Stimulated activated CD4-positive, alpha-beta T cell treated with anti-CD3 and anti-CD28 coated beads, TNF-alpha, amount 100 ng/mL, for 1 hour (primary cell): ENCODE measurements around the gene PDE6A.
A peak's percentile ranks its signal among the peaks of the same experiment; 100 is the strongest.

Experiments used
- DNase-seq, 3 donors: peaks; one replicate each; pipeline ENCODE4 v3.0.0-alpha.2; 2020; ENCODE audit warnings: low read depth in 3 of 3, low spot score in 1 of 3

PDE6A gene

DNA sequence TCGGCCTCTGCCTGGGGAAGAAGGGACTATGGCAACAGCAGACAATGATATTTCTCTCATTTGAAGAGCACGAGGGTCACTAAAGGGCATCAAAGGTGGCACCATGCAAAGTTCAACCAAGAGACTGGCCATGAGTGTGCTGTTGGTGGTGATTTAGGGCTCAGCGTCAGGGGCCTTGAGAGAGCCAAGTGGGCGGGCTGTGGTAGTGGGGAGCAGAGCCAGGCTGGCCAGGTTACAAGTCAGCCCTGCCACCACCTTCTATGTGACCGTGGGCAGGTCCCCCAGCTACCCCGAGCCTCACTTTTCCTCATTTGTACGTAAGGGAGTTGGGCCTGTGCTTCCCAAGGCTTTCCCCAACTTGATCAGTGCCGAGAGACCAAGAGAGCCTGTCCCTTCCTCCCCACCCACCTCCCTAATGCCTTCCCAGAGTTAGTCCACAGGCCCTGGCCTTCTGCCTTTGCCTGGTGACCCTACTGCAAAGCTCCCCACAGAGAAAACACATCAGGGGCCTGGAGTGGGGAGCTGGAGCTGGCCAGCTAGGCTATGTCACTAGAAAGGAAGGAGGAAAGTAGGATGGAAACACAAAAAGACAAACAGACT is 104.3 kb downstream of the PDE6A start:
- no peak for DNase-seq

DNA sequence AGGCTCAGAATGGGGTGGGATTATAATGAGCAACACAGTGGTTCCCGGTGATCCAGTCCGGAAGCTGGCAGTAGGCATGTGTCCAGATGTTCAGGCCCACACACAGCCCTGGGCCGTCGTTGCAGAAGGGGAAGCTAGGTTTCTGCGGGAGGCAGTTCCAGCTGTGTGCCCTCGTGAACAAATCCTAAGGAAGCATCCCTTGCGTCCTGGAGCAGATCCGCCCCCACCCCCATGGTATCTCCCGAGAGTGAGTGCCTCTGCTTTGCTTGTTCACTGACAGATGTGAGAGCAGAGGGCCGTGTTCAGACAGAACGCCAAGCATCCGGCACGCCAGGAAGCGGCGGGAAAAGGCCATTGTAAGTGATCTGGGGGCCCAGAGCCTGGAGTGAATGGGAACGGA is 104.8 kb downstream of the PDE6A start:
- no peak for DNase-seq

DNA sequence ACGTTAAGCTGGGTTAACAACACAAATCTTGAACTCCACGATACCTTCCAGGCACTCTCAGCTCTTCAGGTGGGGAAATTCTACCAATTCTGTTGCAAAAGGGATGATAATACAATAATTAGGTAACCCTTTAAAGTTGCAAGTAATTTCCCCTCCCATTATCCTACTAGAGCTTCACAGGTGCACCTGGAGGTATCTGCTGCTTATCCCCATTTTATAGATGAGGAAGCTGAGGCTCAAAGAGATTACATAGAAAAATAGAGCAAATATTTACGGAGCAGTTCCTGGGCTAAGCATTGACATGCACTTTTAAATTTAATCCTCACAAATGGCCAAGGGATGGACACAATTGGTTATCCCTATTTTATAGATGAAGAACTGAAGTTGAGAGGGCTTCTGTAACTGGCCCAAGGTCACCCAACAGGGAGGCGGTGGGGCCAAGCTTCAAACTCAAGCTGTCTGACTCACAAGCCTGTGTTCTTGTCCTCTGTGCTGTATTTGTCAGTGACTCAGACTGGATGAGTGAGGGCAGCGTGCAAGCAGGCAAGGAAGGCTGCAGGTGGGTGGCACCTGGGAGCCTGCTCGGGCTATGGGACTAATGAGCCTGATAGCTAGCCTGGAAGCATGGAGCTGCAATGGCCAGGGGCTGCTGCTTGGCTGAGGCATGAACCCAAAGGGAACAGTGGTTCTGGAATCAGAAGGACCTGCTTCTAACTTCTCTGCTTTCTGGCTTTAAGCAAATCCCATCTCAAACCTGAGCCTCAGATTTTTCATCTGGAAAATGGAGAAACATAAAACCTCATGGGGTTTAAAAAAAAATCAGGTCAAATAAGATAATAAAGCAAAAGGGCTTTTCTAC is 105.5 kb downstream of the PDE6A start:
- no peak for DNase-seq

DNA sequence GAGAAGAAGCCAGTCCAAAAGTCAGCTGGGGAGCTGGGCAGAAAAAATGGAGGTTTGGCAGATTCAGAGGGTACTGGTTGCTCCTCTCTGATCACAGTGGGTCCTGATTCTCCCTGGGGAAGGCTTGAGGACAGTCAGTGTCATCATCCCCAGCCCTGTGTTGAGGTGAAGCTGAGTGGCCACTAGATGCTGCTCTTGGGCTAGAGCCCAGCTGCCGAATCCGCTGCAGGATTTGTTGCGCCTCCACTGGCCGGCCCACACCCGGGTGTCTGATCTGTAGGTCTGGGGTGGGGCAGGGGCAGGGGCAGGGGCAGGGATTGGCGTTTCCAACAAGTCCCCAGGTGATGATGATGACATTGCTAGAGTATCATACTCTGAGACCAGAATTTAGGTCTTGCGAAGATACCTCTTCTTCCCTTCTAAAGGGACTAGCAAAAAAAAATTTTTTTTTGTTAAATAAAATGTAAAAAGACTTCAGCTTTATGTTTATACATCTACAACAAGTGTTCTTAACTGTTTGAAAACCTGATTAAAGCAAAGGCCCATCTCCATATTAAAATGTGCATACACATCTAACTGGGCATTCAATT is 106.8 kb downstream of the PDE6A start:
- no peak for DNase-seq

DNA sequence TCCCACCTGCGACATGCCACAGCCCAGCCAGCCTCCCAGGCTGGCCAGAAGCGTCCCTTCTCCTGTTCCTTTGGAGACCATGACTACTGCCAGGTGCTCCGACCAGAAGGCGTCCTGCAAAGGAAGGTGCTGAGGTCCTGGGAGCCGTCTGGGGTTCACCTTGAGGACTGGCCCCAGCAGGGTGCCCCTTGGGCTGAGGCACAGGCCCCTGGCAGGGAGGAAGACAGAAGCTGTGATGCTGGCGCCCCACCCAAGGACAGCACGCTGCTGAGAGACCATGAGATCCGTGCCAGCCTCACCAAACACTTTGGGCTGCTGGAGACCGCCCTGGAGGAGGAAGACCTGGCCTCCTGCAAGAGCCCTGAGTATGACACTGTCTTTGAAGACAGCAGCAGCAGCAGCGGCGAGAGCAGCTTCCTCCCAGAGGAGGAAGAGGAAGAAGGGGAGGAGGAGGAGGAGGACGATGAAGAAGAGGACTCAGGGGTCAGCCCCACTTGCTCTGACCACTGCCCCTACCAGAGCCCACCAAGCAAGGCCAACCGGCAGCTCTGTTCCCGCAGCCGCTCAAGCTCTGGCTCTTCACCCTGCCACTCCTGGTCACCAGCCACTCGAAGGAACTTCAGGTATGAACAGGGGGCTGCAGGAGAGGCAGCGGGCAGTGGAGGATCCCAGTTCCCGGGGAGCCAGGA is 108.0 kb downstream of the PDE6A start:
- DNase-seq: no peak

DNA sequence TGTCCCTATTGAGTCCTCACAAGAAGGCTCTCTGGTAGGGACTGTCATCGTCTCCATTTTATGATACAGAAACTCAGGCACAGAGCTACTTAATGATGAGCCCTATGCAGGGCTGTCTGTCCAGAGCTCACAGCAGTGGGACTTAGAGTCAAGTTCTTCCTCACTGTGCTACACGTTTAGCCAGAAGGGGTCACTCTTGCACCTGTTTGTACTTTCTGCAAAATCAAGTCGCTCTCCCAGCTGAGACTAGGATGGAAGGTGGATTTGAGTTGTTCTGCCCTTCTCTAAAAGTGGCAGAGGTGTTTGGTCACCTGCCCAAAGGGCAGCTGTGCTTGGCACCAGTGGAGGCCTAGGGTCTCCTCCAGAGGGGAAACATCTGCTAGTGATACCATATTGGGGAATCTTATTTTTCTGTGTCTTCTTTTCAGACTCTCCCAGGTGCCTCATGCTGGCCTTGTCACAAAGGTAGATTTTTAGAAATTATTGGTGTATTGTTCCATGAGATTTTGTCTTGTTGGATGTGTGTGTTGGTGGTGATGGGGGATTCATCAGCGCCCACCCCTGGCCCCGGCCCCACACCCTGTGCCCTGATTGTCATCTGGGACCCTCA is 110.2 kb downstream of the PDE6A start:
- DNase-seq: peak in 2 of 3 donors; percentile 7 to 15

DNA sequence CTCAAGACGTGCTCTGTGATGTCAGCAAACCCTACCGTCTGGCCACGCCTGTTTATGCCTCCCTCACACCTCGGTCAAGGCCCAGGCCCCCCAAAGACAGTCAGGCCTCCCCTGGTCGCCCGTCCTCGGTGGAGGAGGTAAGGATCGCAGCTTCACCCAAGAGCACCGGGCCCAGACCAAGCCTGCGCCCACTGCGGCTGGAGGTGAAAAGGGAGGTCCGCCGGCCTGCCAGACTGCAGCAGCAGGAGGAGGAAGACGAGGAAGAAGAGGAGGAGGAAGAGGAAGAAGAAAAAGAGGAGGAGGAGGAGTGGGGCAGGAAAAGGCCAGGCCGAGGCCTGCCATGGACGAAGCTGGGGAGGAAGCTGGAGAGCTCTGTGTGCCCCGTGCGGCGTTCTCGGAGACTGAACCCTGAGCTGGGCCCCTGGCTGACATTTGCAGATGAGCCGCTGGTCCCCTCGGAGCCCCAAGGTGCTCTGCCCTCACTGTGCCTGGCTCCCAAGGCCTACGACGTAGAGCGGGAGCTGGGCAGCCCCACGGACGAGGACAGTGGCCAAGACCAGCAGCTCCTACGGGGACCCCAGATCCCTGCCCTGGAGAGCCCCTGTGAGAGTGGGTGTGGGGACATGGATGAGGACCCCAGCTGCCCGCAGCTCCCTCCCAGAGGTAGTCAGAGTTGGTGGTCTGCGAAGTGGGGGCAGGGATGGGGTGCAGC is 111.3 kb downstream of the PDE6A start:
- no peak for DNase-seq

DNA sequence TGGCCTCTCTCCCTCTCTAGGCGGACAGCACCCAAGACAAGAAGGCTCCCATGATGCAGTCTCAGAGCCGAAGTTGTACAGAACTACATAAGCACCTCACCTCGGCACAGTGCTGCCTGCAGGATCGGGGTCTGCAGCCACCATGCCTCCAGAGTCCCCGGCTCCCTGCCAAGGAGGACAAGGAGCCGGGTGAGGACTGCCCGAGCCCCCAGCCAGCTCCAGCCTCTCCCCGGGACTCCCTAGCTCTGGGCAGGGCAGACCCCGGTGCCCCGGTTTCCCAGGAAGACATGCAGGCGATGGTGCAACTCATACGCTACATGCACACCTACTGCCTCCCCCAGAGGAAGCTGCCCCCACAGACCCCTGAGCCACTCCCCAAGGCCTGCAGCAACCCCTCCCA is 112.0 kb downstream of the PDE6A start:
- DNase-seq: no peak

DNA sequence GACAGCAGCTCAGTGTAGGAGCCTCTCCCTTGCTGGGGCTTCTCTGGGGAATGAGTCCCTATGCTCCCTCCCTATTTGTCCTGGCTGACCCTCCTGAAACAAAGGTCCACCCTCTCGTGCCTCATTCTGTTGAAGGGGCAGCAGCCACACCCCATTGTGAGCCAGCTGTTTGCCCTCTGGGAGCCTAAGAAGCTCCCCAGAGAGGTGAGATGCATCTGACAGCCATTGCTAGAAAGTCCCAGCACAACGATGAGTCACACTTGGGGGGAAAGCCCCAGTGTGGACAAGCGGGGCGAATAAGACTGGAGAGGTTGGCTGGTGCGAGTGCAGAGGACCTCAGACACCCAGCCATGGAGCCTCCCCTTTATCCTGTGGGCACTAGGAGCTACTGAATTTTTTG is 113.1 kb downstream of the PDE6A start:
- peak in 1 of 3 donors; percentile 20 for DNase-seq

DNA sequence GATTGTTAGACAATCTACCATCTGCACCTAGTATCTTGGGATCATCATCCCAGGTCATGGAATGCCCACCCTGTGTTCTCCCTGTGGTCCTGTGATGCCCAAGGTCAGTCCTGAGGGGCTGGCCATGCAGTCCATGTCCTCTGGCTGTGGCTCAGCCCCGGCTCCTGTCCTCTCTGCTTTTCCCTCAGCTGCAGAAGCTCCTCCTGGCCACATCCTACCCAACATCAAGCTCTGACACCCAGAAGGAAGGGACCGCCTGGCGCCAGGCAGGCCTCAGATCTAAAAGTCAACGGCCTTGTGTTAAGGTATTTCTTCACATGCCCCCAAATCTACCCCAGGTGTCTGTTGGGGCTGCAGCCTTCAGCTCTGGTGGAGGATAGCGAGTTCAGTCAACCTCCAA is 114.0 kb downstream of the PDE6A start:
- no peak for DNase-seq

DNA sequence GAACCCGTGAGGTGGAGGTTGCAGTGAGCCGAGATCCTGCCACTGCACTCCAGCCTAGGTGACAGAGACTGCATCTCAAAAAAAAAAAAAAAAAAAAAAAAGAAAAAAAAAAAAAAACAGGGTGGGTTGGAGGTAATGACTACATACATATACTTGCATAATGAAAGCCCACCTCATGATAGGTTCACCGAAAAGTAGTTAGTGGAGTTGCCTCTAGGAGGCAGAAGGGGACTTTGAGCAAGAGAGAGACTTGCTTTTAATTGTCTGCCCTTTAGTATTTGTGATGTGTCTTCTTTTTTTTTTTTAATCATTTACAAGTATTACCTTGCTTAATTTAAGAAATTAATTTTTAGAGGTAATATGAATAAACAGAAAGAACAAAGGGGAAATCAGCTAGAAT is 114.6 kb downstream of the PDE6A start:
- DNase-seq: no peak

DNA sequence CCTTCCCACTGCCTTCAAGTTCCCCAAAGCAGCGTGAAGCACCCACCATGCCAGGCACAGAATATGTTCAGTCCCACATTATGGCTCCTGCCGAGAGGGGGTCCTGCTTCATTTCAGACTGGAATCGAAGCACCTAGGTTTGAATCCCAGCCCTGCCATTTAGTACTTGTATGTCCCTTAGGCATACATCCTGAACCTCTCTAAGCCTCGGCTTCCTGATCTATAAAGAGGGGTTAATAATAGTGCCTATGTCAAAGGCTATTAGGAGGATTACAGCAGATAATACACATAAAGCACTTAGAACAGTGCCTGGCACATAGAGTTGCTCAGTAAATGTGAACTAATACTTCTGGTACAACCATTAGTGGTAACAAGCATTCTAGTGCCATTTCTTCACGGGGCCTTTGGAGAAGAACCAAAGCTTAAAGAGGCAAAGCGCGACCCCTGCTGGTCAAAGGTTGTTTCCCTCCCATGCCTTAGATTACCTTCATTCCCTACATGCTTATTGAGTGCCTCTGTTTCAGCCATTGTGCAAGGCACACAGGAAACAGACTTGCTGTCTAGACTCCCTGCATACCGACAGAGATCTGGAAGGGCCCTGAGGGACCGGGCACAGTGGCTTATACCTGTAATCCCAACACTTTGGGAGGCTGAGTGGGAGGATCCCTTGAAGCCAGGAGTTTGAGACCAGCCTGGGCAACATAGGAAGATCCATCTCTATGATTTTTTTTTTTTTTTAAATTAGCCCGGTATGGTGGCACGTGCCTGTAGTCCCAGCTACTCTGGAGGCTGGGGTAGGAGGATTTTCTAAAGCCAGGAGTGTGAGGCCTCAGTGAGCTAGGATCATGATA is 116.2 kb downstream of the PDE6A start:
- DNase-seq: peak; percentile 54 to 80 (median 61)

DNA sequence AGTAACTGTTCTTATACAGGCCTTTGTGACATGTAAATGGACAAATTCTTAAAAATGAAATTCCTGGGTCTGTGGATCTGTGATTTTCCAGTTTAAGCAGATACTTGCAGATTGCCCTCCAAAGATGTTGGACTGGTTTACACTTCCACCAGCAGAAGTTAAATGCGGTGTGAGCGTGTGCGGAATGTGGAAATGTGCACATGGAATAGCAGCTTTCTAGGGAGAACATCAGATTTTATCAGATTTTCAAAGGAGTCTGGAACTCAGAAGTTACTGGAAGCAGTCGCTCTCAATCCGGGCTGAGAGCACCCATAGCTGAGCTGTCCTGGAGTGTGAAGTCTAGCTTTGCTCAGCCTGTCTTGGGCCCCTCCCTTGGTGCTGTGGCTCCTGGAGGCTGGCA is 117.0 kb downstream of the PDE6A start:
- no peak for DNase-seq

DNA sequence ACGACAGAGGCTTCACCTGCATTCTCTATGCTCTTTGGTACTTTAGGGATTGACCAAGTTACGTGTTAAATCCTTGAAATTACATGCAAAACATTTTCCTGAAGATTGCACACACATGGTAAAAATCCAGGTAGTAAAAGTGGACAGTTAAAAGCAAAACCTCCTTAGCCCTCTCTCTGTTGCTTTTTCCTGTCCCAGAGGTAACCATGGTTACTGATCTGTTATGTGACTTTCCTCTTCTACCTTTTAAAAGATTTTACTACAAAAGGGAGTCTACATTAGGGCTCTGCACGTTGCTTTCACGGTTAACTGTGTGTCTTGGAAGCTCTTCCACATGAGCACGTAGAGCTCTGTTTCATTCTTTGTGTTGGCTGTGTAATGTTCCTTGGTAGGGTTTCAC is 117.5 kb downstream of the PDE6A start:
- no peak for DNase-seq

DNA sequence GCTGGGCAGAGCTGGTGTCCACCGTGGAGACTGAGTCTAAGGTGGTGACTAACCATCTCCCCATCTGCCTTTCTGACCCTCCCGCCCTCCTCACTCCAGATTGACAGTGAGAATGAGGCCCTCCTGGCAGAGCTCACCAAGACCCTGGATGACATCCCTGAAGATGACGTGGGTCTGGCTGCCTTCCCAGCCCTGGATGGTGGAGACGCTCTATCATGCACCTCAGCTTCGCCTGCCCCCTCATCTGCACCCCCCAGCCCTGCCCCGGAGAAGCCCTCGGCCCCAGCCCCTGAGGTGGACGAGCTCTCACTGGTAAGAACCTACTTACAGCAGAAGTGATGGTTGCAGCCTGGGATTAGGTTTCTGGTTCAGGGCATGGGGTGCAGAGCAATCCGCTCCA is 118.0 kb downstream of the PDE6A start:
- no peak for DNase-seq

DNA sequence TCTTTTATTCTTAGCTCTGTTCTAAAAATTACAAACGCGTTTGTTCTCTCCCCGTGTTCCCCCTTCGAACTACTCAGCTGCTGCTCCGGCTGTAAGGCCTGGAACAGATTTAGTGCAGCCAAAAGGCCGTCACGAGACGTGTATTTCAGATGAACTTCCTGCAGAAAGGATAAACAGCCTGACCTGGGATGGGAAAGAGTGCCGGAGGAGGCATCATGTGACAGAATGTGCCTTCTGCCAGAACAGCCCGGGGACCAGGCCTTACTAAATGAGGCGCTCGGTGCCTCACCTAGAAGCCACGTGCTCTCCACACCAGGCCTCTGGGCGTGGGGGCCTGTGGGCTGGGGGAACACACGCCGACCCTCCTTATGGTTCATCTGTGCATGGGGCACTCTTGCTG is 119.7 kb downstream of the PDE6A start:
- no peak for DNase-seq

DNA sequence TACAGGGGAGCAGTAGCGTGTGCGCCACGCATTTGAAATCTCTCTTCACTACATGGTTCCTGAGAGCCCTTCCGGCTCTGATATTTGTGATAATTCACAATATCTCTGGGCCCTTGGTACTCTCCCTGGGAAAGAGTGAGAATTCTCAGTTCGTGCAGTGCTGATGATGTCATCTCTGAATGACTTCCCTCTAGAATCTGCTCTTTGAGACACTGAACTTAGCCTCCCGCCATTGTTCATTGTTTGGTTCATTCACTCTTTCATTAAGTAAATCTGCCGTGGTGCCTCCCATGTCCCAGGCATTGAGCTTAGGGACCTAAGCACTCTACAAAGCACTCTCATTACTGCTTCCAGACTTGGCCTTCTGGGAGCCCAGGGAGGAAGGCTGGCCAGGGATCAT is 120.5 kb downstream of the PDE6A start:
- DNase-seq: no peak

DNA sequence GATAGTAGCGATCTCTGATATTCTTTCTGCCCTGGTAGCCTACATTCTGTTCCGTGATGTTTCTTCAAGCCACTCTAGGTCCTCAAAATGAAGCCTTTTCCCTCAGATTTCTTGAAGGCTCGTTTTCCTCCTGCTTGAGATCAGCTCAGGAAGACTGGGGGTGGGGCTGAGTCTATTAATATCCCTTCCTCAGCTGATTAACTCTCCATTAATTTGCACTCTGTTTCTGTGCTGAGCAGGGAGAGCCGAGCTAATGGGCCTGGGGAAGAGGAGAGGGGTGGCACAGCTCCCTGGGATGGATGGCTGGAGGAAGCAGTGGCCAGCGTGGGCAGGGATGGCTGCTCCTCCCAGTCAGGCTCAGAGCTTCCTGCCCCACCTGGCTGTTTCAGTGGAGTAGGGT is 121.2 kb downstream of the PDE6A start:
- no peak for DNase-seq

DNA sequence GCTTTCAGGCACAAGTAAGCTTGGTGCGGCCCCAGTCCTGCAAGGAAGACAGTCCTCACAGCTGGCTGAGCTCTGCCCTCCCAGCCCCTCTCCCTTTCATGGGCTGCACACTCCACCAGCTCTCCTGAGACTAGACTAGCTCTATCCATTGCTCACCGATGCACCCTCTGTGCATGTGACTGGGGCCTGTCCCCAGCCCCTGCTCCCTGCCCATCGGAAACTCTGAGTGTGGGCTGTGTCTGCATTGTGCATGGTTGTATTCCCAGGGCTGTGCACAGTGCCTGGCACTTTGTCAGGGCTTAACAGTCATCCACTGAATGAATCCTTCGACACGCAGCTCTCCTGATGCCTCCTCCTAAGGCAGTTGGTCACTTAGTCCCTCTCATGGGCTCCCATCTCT is 122.3 kb downstream of the PDE6A start:
- no peak for DNase-seq
